GM12878 (cell line): ENCODE data around the gene SESN1.

ENCODE experiments used
- CTCF ChIP-seq, 3 experiments: IDR thresholded peaks in 2 of 3; conservative IDR thresholded peaks in 1 of 3; 2 replicates each; pipeline ENCODE4 v1.5.1; 2011; ENCODE audit warnings: low read depth in 3 of 3, low read length in 3 of 3, mild to moderate bottlenecking in 3 of 3, control low read depth in 2 of 3, moderate library complexity in 2 of 3, inconsistent platforms in 1 of 3, mixed read lengths in 1 of 3; ENCODE audit not compliant: control insufficient read depth in 2 of 3, insufficient read depth in 1 of 3; ENCODE audit errors: extremely low read depth in 1 of 3
- POLR2AphosphoS5 ChIP-seq: IDR thresholded peaks from 2 replicates; pipeline ENCODE4 v1.6.1; 2011; ENCODE audit warnings: mild to moderate bottlenecking, low read length, inconsistent platforms
- SIX5 ChIP-seq: IDR thresholded peaks from 2 replicates; pipeline ENCODE4 v1.6.1; 2011; ENCODE audit warnings: mild to moderate bottlenecking, low read depth, low read length, moderate library complexity; ENCODE audit not compliant: severe bottlenecking
- TBL1XR1 ChIP-seq: IDR thresholded peaks from 2 replicates; pipeline ENCODE4 v1.6.1; 2012; ENCODE audit warnings: low read depth, low read length, improper control_type of control experiment
- USF2 ChIP-seq: IDR thresholded peaks from 2 replicates; pipeline ENCODE4 v1.6.1; 2011; ENCODE audit warnings: low read depth, low read length, improper control_type of control experiment, borderline replicate concordance
- ZZZ3 ChIP-seq: IDR thresholded peaks from 2 replicates; pipeline ENCODE4 v1.6.1; 2011; ENCODE audit warnings: low read depth; ENCODE audit not compliant: control insufficient read depth, insufficient read length

- no peak for TF ChIP-seq CTCF (IDR thresholded peaks at IDR 0.05 in 2 of 3, conservative IDR thresholded peaks at IDR 0.05 in 1 of 3; ENCODE audit: control insufficient read depth in 2 of 3, extremely low read depth in 1 of 3, insufficient read depth in 1 of 3, low read depth in 3 of 3, low read length in 3 of 3)
- TF ChIP-seq TBL1XR1, result no peak
- no peak for TF ChIP-seq ZZZ3
- TF ChIP-seq POLR2AphosphoS5, result no peak
- no peak for TF ChIP-seq SIX5
- no peak for TF ChIP-seq USF2
These were observed 72.8 kb downstream of the SESN1 start for GRCh38 chr6:109021870-109022269.
